Sigmoid colon (tissue), 4 donors: ENCODE results near the gene C17orf67.

Experiments
- EP300 ChIP-seq, 4 donors: sonication (generic); formaldehyde crosslinking; IDR thresholded peaks; one replicate each; pipeline ENCODE4 v1.6.1; 2017; ENCODE audit warnings: antibody characterized with exemption in 4 of 4
- POLR2AphosphoS5 ChIP-seq, 4 donors: sonication (generic); formaldehyde crosslinking; IDR thresholded peaks; one replicate each; pipeline ENCODE4 v1.6.1; 2017; ENCODE audit warnings: antibody characterized with exemption in 4 of 4
- TF ChIP-seq, protein P1 (sequence below), 4 experiments: fragments of 450-650 bp in 3 of 4; fragments of 200-600 bp in 1 of 4; IDR thresholded peaks; one replicate each; pipeline ENCODE4 v1.5.1; 2016 to 2019; ENCODE audit warnings: antibody characterized with exemption in 4 of 4, mild to moderate bottlenecking in 3 of 4, moderate library complexity in 2 of 4

- no peak for TF ChIP-seq POLR2AphosphoS5 (IDR thresholded peaks at IDR 0.05)
- TF ChIP-seq, protein P1, sequence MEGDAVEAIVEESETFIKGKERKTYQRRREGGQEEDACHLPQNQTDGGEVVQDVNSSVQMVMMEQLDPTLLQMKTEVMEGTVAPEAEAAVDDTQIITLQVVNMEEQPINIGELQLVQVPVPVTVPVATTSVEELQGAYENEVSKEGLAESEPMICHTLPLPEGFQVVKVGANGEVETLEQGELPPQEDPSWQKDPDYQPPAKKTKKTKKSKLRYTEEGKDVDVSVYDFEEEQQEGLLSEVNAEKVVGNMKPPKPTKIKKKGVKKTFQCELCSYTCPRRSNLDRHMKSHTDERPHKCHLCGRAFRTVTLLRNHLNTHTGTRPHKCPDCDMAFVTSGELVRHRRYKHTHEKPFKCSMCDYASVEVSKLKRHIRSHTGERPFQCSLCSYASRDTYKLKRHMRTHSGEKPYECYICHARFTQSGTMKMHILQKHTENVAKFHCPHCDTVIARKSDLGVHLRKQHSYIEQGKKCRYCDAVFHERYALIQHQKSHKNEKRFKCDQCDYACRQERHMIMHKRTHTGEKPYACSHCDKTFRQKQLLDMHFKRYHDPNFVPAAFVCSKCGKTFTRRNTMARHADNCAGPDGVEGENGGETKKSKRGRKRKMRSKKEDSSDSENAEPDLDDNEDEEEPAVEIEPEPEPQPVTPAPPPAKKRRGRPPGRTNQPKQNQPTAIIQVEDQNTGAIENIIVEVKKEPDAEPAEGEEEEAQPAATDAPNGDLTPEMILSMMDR (IDR thresholded peaks at IDR 0.05) = no peak
- no peak for TF ChIP-seq EP300 (IDR thresholded peaks at IDR 0.05)
These were observed 68.3 kb downstream of the C17orf67 start for GRCh38 chr17:56765449-56765848.
